Panc1 (cell line): ENCODE results near the gene CRLF1. TPM values are rescaled to one million over a fixed set of nuclear protein-coding genes. Genes with fewer than 3 reads are reported as not detected.

Source experiments
- ATAC-seq: fragments of 200-7000 bp; cut with Tn5 transposase; 2 replicates; pipeline ENCODE4 v1.9.1; 2020; ENCODE audit warnings: mild to moderate bottlenecking, moderate library complexity
- BruUV-seq: library from RNA; stranded (reverse); fragments of 400-500 nt; replicated peaks from 2 replicates; lab custom pipeline; 2021; lab: Mats Ljungman, UMichigan
- CTCF ChIA-PET: fragments of 300-600 bp; sonication (Branson Sonifier 250); formaldehyde crosslinking; loops from one replicate; lab custom pipeline; 2022; ENCODE audit warnings: antibody characterized with exemption; lab: Charles Lee
- POLR2A ChIA-PET: fragments of 300-600 bp; sonication (Branson Sonifier 250); formaldehyde crosslinking; loops from one replicate; lab custom pipeline; 2022; ENCODE audit warnings: antibody characterized with exemption; lab: Charles Lee
- DNase-seq: peaks from one replicate; pipeline ENCODE4 v3.0.0-alpha.2; 2010; ENCODE audit warnings: low read depth, low spot score
- H3K27ac ChIP-seq: 2 replicates; pipeline ENCODE4 v1.5.1; 2011; ENCODE audit warnings: mild to moderate bottlenecking, low read length, inconsistent platforms
- H3K27me3 ChIP-seq: fragments of 200-500 bp; sonication (Bioruptor generic); 2 replicates; pipeline ENCODE4 v1.6.0; 2014; ENCODE audit warnings: low read length, inconsistent platforms; ENCODE audit not compliant: control insufficient read depth, insufficient read depth
- H3K36me3 ChIP-seq: fragments of 200-500 bp; sonication (Bioruptor generic); 2 replicates; pipeline ENCODE4 v1.5.1; 2014; ENCODE audit warnings: inconsistent platforms, mild to moderate bottlenecking, low read length, moderate library complexity; ENCODE audit not compliant: control insufficient read depth, insufficient read depth
- H3K4me1 ChIP-seq: 2 replicates; pipeline ENCODE4 v1.5.1; 2011; ENCODE audit warnings: inconsistent platforms, mild to moderate bottlenecking, low read length, moderate library complexity; ENCODE audit not compliant: control insufficient read depth, insufficient read depth
- H3K4me3 ChIP-seq, 2 experiments: 2 replicates each; pipeline ENCODE4 v1.5.1; 2011 to 2012; ENCODE audit warnings: low read depth in 2 of 2, low read length in 2 of 2, mild to moderate bottlenecking in 2 of 2, inconsistent platforms in 1 of 2, moderate library complexity in 1 of 2
- H3K9me3 ChIP-seq: fragments of 200-500 bp; sonication (Bioruptor generic); 2 replicates; pipeline ENCODE4 v1.5.1; 2014; ENCODE audit warnings: low read depth, mild to moderate bottlenecking, inconsistent platforms, low read length, moderate library complexity; ENCODE audit not compliant: control insufficient read depth, insufficient read depth
- POLR2AphosphoS5 ChIP-seq: IDR thresholded peaks from 2 replicates; pipeline ENCODE4 v1.6.1; 2012; ENCODE audit warnings: mild to moderate bottlenecking, low read depth, low read length, moderate library complexity
- REST ChIP-seq, 2 experiments: IDR thresholded peaks; 2 replicates each; pipeline ENCODE4 v1.6.1; 2011 to 2012; ENCODE audit warnings: low read depth in 2 of 2, control low read depth in 1 of 2, low read length in 1 of 2, mild to moderate bottlenecking in 1 of 2, moderate library complexity in 1 of 2; ENCODE audit not compliant: insufficient read depth in 1 of 2
- SIN3A ChIP-seq: IDR thresholded peaks from 2 replicates; pipeline ENCODE4 v1.6.1; 2012; ENCODE audit warnings: low read depth, mild to moderate bottlenecking, low read length, moderate library complexity, borderline replicate concordance; ENCODE audit not compliant: insufficient read depth
- TCF7L2 ChIP-seq: IDR thresholded peaks from 2 replicates; pipeline ENCODE4 v1.6.1; 2011; ENCODE audit warnings: mild to moderate bottlenecking, low read depth, low read length, inconsistent platforms
- in situ Hi-C: cut with HindIII; loops from 2 replicates; pipeline ENCODE4 v1.10.0; 2016; ENCODE audit warnings: low sequenced_read_pairs, low pct_unique_long_range_greater_than_20kb
- intact Hi-C: fragments of 100-400 bp; cut with micrococcal nuclease; formaldehyde crosslinking; loops from one replicate; pipeline ENCODE4 v1.10.0; 2022; ENCODE audit not compliant: unreplicated experiment
- total RNA-seq: library from RNA; stranded (reverse); gene quantifications from one replicate; pipeline ENCODE4 v1.2.1, GENCODE V29; 2021; ENCODE audit not compliant: unreplicated experiment
- TF ChIP-seq, protein P1 (sequence below): fragments of 450-650 bp; IDR thresholded peaks from 2 replicates; pipeline ENCODE4 v1.5.1; 2017; ENCODE audit warnings: mild to moderate bottlenecking

Gene CRLF1
- total RNA-seq, 1 experiment from 2014 or later: 3.5 TPM

DNA sequence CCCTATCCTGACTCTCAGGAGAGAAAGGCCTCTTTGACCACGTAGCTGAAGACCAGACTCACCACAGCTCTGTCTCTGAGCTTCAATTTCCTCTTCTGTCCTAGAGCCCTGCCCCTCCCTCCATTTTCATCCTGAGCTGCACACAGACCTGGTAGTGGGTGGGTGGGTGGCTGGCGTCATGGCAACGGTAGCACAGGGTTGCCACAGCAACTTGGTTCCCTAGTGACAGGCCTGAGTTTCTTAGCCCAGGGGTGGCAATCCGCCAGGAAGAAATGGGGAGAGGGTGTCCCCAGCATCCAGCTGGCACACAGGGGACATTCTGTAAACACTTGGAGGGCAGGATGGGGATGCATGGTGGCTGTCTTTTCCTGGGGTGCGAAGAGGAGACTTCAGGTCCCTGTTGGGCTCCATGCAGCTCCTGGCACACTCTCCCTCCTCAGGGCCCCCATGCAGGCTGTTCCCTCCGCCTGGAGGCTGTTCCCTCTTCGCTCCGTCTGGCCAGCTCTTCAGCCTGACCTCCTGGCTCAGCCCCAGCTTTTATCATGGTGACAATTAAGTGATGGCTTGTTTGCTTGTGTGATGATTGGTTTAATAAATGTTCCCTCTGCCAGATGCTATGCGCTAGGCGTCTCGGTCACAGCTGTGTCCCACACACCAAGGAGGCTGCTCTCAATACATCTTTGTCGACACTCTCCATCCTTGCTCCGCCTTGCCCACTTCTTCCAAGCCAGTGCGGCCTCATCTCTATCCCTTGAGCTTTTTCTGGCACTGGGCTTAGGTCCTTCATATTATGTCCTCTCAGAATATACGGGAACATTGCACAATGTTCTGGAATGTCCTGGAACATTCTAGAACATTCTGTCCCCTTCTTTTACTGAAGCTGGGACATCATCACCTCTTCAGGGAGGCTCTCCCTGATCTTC lies 22.8 kb upstream of the CRLF1 start:
- Histone ChIP-seq H3K27me3 (no peaks in the 10 kb centered on the region), H3K9me3 (no peaks in the 10 kb centered on the region), H3K36me3 (no peaks in the 10 kb centered on the region), H3K27ac (no peak overlapping the region), H3K4me3 (no peak overlapping the region), H3K4me1 (no peaks in the 10 kb centered on the region)
- in situ Hi-C loops: no loop called here
- POLR2A ChIA-PET: no interaction called here
- CTCF ChIA-PET: interaction anchor here (0.6 kb wide), 1 partner anchor 19 kb away, joined by 6 read pairs; no protein-coding TSS in a partner anchor
- no peak for TF ChIP-seq POLR2AphosphoS5
- TF ChIP-seq, protein P1, sequence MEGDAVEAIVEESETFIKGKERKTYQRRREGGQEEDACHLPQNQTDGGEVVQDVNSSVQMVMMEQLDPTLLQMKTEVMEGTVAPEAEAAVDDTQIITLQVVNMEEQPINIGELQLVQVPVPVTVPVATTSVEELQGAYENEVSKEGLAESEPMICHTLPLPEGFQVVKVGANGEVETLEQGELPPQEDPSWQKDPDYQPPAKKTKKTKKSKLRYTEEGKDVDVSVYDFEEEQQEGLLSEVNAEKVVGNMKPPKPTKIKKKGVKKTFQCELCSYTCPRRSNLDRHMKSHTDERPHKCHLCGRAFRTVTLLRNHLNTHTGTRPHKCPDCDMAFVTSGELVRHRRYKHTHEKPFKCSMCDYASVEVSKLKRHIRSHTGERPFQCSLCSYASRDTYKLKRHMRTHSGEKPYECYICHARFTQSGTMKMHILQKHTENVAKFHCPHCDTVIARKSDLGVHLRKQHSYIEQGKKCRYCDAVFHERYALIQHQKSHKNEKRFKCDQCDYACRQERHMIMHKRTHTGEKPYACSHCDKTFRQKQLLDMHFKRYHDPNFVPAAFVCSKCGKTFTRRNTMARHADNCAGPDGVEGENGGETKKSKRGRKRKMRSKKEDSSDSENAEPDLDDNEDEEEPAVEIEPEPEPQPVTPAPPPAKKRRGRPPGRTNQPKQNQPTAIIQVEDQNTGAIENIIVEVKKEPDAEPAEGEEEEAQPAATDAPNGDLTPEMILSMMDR: no peak
- ATAC-seq (no peak), DNase-seq (no peak)
- intact Hi-C loops: no loop called here
- no TSS peak for BruUV-seq

GRCh38 chr19:18626906-18627305 lies 20.3 kb upstream of the CRLF1 start:
- Histone ChIP-seq H3K9me3 (no peaks in the 10 kb centered on the region), H3K27me3 (no peaks in the 10 kb centered on the region), H3K4me3 (no peak overlapping the region), H3K4me1 (no peaks in the 10 kb centered on the region), H3K27ac (no peak overlapping the region), H3K36me3 (no peaks in the 10 kb centered on the region)
- no TSS peak for BruUV-seq
- CTCF ChIA-PET: no interaction called here
- intact Hi-C loops (no loop called here), in situ Hi-C loops (no loop called here)
- DNase-seq (no peak), ATAC-seq (no peak)
- no peak for TF ChIP-seq TCF7L2
- POLR2A ChIA-PET: no interaction called here

DNA sequence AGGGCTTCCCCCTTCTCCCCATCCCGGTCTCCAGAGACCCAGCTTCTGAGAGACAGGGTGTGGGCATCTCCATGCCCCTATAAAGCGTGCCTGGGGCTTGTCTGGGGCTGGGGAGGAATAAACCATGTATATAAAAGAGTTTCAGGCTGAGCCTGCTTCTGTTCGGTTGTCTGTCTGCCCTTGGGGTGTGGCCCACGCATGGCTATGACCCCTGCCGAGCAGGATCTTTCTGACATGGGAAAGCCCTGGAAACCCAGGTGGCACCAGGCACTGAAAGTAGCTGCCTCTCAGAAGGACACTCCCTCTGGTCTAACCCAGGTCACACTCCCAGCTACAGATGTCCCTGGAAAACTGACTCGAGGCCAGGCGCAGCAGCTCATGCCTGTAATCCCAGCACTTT lies 14.3 kb upstream of the CRLF1 start:
- H3K27ac ChIP-seq: no peak overlapping the region
- H3K27me3 ChIP-seq: no peaks in the 10 kb centered on the region
- intact Hi-C loops (no loop called here), in situ Hi-C loops (no loop called here)
- ChIA-PET POLR2A (interaction anchor here (0.6 to 0.7 kb wide), 2 partner anchors 14 to 28 kb away, joined by 5 to 7 read pairs; no protein-coding TSS in a partner anchor), CTCF (no interaction called here)
- ATAC-seq (no peak), DNase-seq (no peak)
- no peaks in the 10 kb centered on the region for H3K9me3 ChIP-seq
- no peaks in the 10 kb centered on the region for H3K36me3 ChIP-seq
- no peak overlapping the region for H3K4me3 ChIP-seq
- no TSS peak for BruUV-seq
- TF ChIP-seq POLR2AphosphoS5: no peak
- TF ChIP-seq REST (IDR thresholded peaks at IDR 0.05; ENCODE audit: insufficient read depth in 1 of 2, low read depth in 2 of 2, low read length in 1 of 2): no peak
- TF ChIP-seq, protein P1: no peak
- TF ChIP-seq TCF7L2: no peak
- TF ChIP-seq SIN3A: no peak
- no peaks in the 10 kb centered on the region for H3K4me1 ChIP-seq
